GM23338 (cell line): ENCODE results near the gene TNNT1. TPM values are rescaled to one million over a fixed set of nuclear protein-coding genes. Genes with fewer than 3 reads are reported as not detected.

Source experiments
- ATAC-seq: fragments of 200-7000 bp; cut with Tn5 transposase; 3 replicates; pipeline ENCODE4 v1.9.1; 2020
- DNase-seq: peaks from one replicate; pipeline ENCODE4 v3.0.0-alpha.2; 2015; ENCODE audit warnings: low spot score
- H2AFZ ChIP-seq: fragments of 200-600 bp; sonication (generic); 2 replicates; pipeline ENCODE4 v1.8.0; 2016; ENCODE audit warnings: antibody characterized with exemption, mild to moderate bottlenecking, moderate library complexity
- H3F3A ChIP-seq: fragments of 200-600 bp; sonication (generic); replicated peaks from 2 replicates; pipeline ENCODE4 v1.8.0; 2017; ENCODE audit warnings: antibody characterized with exemption, mixed run types, low read depth
- H3K27ac ChIP-seq: fragments of 200-600 bp; sonication (generic); 2 replicates; pipeline ENCODE4 v1.6.1; 2016; ENCODE audit warnings: low read depth
- H3K27me3 ChIP-seq: fragments of 200-600 bp; sonication (generic); 2 replicates; pipeline ENCODE4 v1.8.0; 2016; ENCODE audit warnings: mild to moderate bottlenecking, mixed run types, moderate library complexity; ENCODE audit not compliant: insufficient read depth
- H3K36me3 ChIP-seq: fragments of 200-600 bp; sonication (generic); 2 replicates; pipeline ENCODE4 v1.8.0; 2016; ENCODE audit warnings: mild to moderate bottlenecking; ENCODE audit not compliant: insufficient read depth
- H3K4me1 ChIP-seq: fragments of 200-600 bp; sonication (generic); 2 replicates; pipeline ENCODE4 v1.8.0; 2016; ENCODE audit warnings: mild to moderate bottlenecking, moderate library complexity; ENCODE audit not compliant: insufficient read depth
- H3K4me2 ChIP-seq: fragments of 200-600 bp; sonication (generic); 2 replicates; pipeline ENCODE4 v1.7.1; 2017; ENCODE audit warnings: mixed run types
- H3K4me3 ChIP-seq: fragments of 200-600 bp; sonication (generic); 2 replicates; pipeline ENCODE4 v1.6.1; 2016; ENCODE audit warnings: mixed run types
- H3K79me2 ChIP-seq: fragments of 200-600 bp; sonication (generic); replicated peaks from 2 replicates; pipeline ENCODE4 v1.8.0; 2017; ENCODE audit warnings: mild to moderate bottlenecking; ENCODE audit not compliant: insufficient read depth
- H3K9me2 ChIP-seq: fragments of 200-600 bp; sonication (generic); 2 replicates; pipeline ENCODE4 v1.8.0; 2017; ENCODE audit not compliant: insufficient read depth
- H4K20me1 ChIP-seq: fragments of 200-600 bp; sonication (generic); replicated peaks from 2 replicates; pipeline ENCODE4 v1.8.0; 2017; ENCODE audit warnings: mild to moderate bottlenecking; ENCODE audit not compliant: insufficient read depth
- H3K27ac Mint-ChIP-seq: 2 replicates; pipeline ENCODE4 v1.8.0; 2020; ENCODE audit warnings: inconsistent platforms, mild to moderate bottlenecking, moderate library complexity, mixed read lengths
- H3K27me3 Mint-ChIP-seq: 3 replicates; pipeline ENCODE4 v1.8.0; 2022; ENCODE audit warnings: low read depth, mild to moderate bottlenecking, moderate library complexity, mixed read lengths, inconsistent platforms; ENCODE audit not compliant: insufficient read depth, poor library complexity
- H3K36me3 Mint-ChIP-seq: 3 replicates; pipeline ENCODE4 v1.8.0; 2021; ENCODE audit warnings: low read depth, mild to moderate bottlenecking, inconsistent platforms, moderate library complexity, mixed read lengths
- H3K4me1 Mint-ChIP-seq: 3 replicates; pipeline ENCODE4 v1.8.0; 2020; ENCODE audit warnings: mild to moderate bottlenecking, inconsistent platforms, mixed read lengths
- H3K4me3 Mint-ChIP-seq: 3 replicates; pipeline ENCODE4 v1.8.0; 2021; ENCODE audit warnings: moderate library complexity, mild to moderate bottlenecking, inconsistent platforms, mixed read lengths
- H3K9me3 Mint-ChIP-seq: 3 replicates; pipeline ENCODE4 v1.8.0; 2020; ENCODE audit warnings: moderate library complexity, mild to moderate bottlenecking, inconsistent platforms, mixed read lengths
- CREB1 ChIP-seq: fragments of 250-450 bp; sonication (Bioruptor Pico); IDR thresholded peaks from 2 replicates; pipeline ENCODE4 v1.5.0; 2020; ENCODE audit warnings: low read depth, mild to moderate bottlenecking, moderate library complexity
- EZH2 ChIP-seq: fragments of 200-600 bp; sonication (generic); IDR thresholded peaks from one replicate; pipeline ENCODE4 v1.8.0; 2017; ENCODE audit warnings: antibody characterized with exemption, mild to moderate bottlenecking, low read depth; ENCODE audit not compliant: unreplicated experiment
- EZH2phosphoT487 ChIP-seq: fragments of 200-600 bp; sonication (generic); IDR thresholded peaks from one replicate; pipeline ENCODE4 v1.8.1; 2018; ENCODE audit warnings: antibody characterized with exemption; ENCODE audit not compliant: unreplicated experiment
- JUNB ChIP-seq: IDR thresholded peaks from one replicate; pipeline ENCODE4 v1.6.1; 2016; ENCODE audit warnings: antibody characterized with exemption; ENCODE audit not compliant: unreplicated experiment
- NANOG ChIP-seq: IDR thresholded peaks from 2 replicates; pipeline ENCODE4 v1.6.1; 2016; ENCODE audit warnings: antibody characterized with exemption, borderline replicate concordance
- POLR2AphosphoS5 ChIP-seq: IDR thresholded peaks from 2 replicates; pipeline ENCODE4 v1.6.1; 2016; ENCODE audit warnings: antibody characterized with exemption, low read depth
- REST ChIP-seq: IDR thresholded peaks from one replicate; pipeline ENCODE4 v1.6.1; 2018; ENCODE audit warnings: antibody characterized with exemption; ENCODE audit not compliant: unreplicated experiment
- STAT1 ChIP-seq: IDR thresholded peaks from one replicate; pipeline ENCODE4 v1.6.1; 2016; ENCODE audit warnings: antibody characterized with exemption; ENCODE audit not compliant: unreplicated experiment
- ZNF114 ChIP-seq: fragments of 250-450 bp; sonication (Bioruptor Pico); IDR thresholded peaks from 2 replicates; pipeline ENCODE4 v1.5.0; 2020; ENCODE audit warnings: mild to moderate bottlenecking, moderate library complexity
- ZNF331 ChIP-seq: fragments of 250-450 bp; sonication (Bioruptor Pico); IDR thresholded peaks from 2 replicates; pipeline ENCODE4 v1.5.0; 2020; ENCODE audit warnings: low read depth, mild to moderate bottlenecking, moderate library complexity
- ZNF462 ChIP-seq: fragments of 250-450 bp; sonication (Bioruptor Pico); IDR thresholded peaks from 2 replicates; pipeline ENCODE4 v1.5.0; 2020; ENCODE audit warnings: mild to moderate bottlenecking, moderate library complexity
- polyA plus RNA-seq: library from polyadenylated mRNA; unstranded; fragments of >200 nt; fragmentation: Nextera tagmentation; extraction: Ambion mirVana; gene quantifications from 2 replicates; pipeline ENCODE4 v1.2.1, GENCODE V29; 2016
- total RNA-seq: library from RNA; depleted of rRNA; stranded (reverse); fragments of >200 nt; shearing (Covaris generic); gene quantifications from 2 replicates; pipeline ENCODE4 v1.2.3, GENCODE V29; 2014
- TF ChIP-seq, protein P1 (sequence below), 2 experiments: fragments of 200-600 bp in 1 of 2; sonication (generic) in 1 of 2; conservative IDR thresholded peaks; 2 replicates each; pipeline versions ENCODE4 v1.5.1 to v1.6.1; 2016 to 2017; ENCODE audit warnings: antibody characterized with exemption in 2 of 2, low read depth in 2 of 2, mild to moderate bottlenecking in 2 of 2, moderate library complexity in 1 of 2
- TF ChIP-seq, protein P2 (sequence below): IDR thresholded peaks from 2 replicates; pipeline ENCODE4 v1.6.1; 2016; ENCODE audit warnings: antibody characterized with exemption

Gene TNNT1
- total and polyA plus RNA-seq, 2 experiments from 2014 or later: 59.3 to 150 TPM

DNA sequence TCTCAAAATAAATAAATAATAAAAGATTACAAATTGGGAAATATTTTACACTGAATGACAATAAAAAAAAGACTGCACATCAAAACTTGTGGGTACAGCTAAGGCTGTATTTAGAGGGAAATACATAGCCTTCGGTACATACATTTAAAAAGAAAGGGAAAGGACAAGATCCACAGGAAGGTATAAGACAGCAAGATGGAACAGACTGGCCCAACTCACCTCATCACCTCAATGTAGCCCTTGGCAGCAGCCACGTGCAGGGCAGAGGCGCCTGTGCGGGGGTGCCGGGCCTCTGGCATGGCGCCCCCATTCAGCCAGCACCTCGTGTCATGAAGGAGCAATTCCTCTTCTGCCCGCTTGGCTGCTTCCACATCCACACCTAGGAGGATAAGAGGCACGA lies 45.8 kb downstream of the TNNT1 start:
- no peak overlapping the region for H3K4me2 ChIP-seq
- peaks cover 4% of the 10 kb centered on the region for H3K36me3 ChIP-seq
- H4K20me1 ChIP-seq: peaks cover 15% of the 10 kb centered on the region; the same call in 1 of the 2 replicates
- no peaks in the 10 kb centered on the region; the same call in 2 of the 3 replicates for H3K9me3 Mint-ChIP-seq
- H3K9me2 ChIP-seq: no peaks in the 10 kb centered on the region
- no peaks in the 10 kb centered on the region for H3F3A ChIP-seq
- no peaks in the 10 kb centered on the region for H3K4me1 ChIP-seq
- no peak overlapping the region for H3K4me3 ChIP-seq
- no peaks in the 10 kb centered on the region for H3K27me3 ChIP-seq
- H3K4me1 Mint-ChIP-seq: peaks cover 6% of the 10 kb centered on the region; the same call in 2 of the 3 replicates
- H3K27ac Mint-ChIP-seq: no peak overlapping the region
- H3K27me3 Mint-ChIP-seq: peaks cover 6% of the 10 kb centered on the region
- H3K79me2 ChIP-seq: no peaks in the 10 kb centered on the region
- ATAC-seq (no peak), DNase-seq (no peak)
- H3K36me3 Mint-ChIP-seq: peaks cover 16% of the 10 kb centered on the region; the same call in 2 of the 3 replicates
- TF ChIP-seq ZNF331 (CRISPR knock-in tag) (no peak), NANOG (no peak), EZH2 (no peak), EZH2phosphoT487 (no peak), REST (no peak), JUNB (no peak), POLR2AphosphoS5 (no peak), CREB1 (CRISPR knock-in tag) (no peak), ZNF114 (CRISPR knock-in tag) (no peak), STAT1 (no peak), ZNF462 (no peak)
- TF ChIP-seq, protein P1, sequence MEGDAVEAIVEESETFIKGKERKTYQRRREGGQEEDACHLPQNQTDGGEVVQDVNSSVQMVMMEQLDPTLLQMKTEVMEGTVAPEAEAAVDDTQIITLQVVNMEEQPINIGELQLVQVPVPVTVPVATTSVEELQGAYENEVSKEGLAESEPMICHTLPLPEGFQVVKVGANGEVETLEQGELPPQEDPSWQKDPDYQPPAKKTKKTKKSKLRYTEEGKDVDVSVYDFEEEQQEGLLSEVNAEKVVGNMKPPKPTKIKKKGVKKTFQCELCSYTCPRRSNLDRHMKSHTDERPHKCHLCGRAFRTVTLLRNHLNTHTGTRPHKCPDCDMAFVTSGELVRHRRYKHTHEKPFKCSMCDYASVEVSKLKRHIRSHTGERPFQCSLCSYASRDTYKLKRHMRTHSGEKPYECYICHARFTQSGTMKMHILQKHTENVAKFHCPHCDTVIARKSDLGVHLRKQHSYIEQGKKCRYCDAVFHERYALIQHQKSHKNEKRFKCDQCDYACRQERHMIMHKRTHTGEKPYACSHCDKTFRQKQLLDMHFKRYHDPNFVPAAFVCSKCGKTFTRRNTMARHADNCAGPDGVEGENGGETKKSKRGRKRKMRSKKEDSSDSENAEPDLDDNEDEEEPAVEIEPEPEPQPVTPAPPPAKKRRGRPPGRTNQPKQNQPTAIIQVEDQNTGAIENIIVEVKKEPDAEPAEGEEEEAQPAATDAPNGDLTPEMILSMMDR (conservative IDR thresholded peaks at IDR 0.05; ENCODE audit: low read depth in 2 of 2): no peak
- TF ChIP-seq, protein P2, sequence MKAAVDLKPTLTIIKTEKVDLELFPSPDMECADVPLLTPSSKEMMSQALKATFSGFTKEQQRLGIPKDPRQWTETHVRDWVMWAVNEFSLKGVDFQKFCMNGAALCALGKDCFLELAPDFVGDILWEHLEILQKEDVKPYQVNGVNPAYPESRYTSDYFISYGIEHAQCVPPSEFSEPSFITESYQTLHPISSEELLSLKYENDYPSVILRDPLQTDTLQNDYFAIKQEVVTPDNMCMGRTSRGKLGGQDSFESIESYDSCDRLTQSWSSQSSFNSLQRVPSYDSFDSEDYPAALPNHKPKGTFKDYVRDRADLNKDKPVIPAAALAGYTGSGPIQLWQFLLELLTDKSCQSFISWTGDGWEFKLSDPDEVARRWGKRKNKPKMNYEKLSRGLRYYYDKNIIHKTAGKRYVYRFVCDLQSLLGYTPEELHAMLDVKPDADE: no peak
- no peak overlapping the region for H3K27ac ChIP-seq
- H2AFZ ChIP-seq: no peak overlapping the region
- H3K4me3 Mint-ChIP-seq: no peak overlapping the region
